LHCN-M2 (cell line): Measurements from ENCODE around the gene SH3GL2. TPM values are rescaled to one million over a fixed set of nuclear protein-coding genes. Genes with fewer than 3 reads are reported as not detected.

Experiments
- DNase-seq: peaks from one replicate; pipeline ENCODE4 v3.0.0-alpha.2; 2012; ENCODE audit warnings: low read depth
- total RNA-seq: library from RNA; depleted of rRNA; stranded (reverse); fragments of >200 nt; gene quantifications from 2 replicates; pipeline ENCODE4 v1.2.3, GENCODE V29; 2014

The SH3GL2 gene
- total RNA-seq, 1 experiment from 2014 or later, result not detected

DNA sequence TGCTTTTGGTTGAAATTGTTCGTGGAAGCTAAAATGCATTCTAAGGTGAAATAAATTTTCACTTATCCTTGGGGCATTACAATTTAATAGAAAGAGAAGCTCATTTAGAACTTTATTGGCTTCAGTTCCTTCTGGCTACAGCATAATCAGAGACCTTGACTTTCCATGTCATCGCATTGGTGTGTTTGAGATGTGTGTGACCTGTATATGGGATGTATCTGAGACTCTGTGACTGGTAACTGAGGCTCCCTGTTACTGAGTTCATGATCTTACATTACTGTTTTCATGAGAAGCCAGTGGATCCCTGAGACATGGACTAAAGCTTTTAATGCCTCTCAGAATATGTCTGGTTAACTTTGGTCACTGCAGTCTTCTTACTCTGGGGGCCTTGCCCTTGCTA lies 32.5 kb downstream of the SH3GL2 start:
- DNase-seq, result no peak

GRCh38 chr9:17611917-17612316 lies 33.1 kb downstream of the SH3GL2 start:
- DNase-seq, result no peak

DNA sequence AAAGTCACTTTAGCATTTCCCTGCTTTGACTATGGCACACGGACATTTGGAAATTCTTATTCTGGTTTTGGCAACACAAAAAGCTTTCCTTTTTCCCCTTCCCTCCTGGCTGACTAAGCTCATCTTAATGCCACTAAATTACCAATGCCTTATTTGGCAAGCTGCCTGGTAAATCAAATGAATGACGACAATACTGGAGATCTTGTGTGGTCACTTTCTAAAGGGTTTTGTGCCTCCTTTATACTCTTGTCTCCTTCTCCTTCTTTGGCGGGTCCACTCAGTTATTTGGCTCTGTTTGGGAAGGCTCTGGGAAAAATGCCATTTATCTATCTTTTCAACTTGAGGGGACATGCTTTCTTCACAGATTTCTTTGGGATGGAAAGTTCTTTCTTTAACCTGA lies 34.9 kb downstream of the SH3GL2 start:
- peak; percentile 34 for DNase-seq

GRCh38 chr9:17614250-17614649 lies 35.4 kb downstream of the SH3GL2 start:
- DNase-seq, result no peak

DNA sequence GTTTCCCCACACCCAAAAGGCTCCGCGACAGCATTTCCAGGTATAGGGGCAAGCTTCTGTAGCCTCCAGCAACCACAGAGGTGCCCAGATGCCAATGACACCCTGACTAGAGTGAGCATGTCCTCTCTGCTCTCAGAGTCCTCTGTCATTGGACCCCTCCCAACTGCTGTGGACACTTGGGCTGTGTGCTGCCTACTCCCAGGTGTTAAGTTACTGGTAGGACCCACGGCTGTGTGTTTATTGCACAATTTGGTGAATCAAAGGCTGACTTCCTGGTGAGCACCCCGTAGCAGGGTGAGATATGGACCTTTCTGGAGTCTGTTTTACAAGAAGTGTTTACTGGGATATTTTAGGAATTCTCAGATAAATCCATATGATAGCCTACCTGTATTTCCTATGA lies 36.0 kb downstream of the SH3GL2 start:
- DNase-seq, result no peak

DNA sequence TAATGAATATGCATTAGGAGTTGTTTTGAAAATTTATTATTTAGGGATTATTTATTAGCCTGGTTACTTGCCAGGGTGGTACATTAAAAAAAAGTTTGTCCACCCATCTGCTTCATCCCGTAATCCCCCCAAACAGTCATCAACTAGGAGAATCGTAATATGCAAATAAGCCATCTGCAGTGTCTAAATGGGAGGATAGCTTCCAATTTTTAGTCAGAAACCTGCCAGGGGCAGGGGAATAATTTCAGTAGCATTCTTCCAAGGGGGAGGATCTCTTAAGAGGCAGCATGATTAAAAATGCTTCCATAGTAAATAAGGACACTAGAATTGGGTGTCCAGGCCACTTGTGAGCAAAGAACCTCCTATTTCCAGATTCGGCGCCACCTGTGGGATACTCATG lies 43.3 kb downstream of the SH3GL2 start:
- no peak for DNase-seq

GRCh38 chr9:17622749-17623148 lies 43.9 kb downstream of the SH3GL2 start:
- no peak for DNase-seq

DNA sequence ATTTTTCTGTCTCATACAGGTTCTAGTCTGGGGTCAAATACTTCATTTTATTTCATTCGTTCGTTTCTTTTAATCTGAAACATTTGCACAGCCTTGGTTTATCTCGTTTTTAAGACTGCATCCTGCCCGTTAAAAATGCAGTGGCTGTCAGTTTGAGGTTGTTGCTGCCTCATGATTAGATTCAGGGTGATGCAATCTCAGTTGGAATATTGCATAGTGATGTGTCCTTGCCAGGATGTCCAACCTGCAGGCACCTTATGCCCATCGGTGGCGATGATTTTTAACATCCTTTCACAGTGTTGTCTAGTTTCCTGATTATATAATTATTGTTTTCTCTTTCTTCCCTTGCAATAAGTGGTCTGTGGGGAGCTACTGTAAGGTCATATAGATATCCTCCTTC lies 45.1 kb downstream of the SH3GL2 start:
- no peak for DNase-seq

GRCh38 chr9:17624571-17624970 lies 45.7 kb downstream of the SH3GL2 start:
- no peak for DNase-seq

GRCh38 chr9:17625644-17626388 lies 47.0 kb downstream of the SH3GL2 start:
- DNase-seq, result no peak

GRCh38 chr9:17627641-17628040 lies 48.8 kb downstream of the SH3GL2 start:
- peak; percentile 30 for DNase-seq

- DNase-seq, result no peak
These were observed 49.8 kb downstream of the SH3GL2 start for GRCh38 chr9:17628624-17629023.

DNA sequence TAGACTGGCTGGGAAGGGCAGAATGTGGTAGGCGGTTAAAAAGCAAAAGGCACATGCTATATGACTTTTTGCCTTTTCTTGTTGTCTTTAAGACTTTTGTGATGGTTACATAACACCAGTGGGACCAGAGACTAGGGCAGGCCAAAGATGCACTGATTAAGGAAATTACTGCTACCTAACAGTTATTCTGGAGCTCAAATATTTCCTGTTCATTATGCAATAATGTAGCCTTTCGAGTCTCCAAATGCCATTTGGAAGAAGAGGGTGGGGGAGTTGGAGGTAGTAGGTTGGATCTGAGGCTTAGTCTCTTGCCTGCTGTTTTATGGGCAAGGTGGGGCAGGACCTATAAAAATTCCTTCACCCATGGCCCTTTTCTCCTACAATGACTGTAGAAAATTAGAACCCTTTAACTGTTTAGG lies 51.7 kb downstream of the SH3GL2 start:
- no peak for DNase-seq

- no peak for DNase-seq
These were observed 52.5 kb downstream of the SH3GL2 start for GRCh38 chr9:17631396-17631795.

DNA sequence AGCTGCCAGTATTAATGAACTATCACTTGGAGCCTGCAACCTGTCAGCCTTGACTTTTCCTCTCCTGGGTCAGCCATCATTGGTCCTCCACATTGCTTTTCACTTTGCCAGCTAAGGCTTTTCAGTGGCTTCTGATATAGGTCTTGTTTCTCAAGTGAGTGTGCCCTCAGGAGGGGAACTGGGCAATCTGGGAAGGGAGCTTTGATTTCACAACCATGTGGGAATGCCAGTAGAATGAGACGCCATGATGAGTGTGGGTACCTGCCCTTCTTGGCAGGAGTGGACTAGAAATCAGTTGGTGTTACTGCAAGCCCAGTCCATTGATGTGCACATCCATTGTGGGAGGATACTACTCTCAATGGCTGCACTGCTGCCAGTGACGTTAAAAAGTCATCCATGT lies 54.1 kb downstream of the SH3GL2 start:
- no peak for DNase-seq

GRCh38 chr9:17635115-17635890 lies 56.4 kb downstream of the SH3GL2 start:
- DNase-seq, result no peak

DNA sequence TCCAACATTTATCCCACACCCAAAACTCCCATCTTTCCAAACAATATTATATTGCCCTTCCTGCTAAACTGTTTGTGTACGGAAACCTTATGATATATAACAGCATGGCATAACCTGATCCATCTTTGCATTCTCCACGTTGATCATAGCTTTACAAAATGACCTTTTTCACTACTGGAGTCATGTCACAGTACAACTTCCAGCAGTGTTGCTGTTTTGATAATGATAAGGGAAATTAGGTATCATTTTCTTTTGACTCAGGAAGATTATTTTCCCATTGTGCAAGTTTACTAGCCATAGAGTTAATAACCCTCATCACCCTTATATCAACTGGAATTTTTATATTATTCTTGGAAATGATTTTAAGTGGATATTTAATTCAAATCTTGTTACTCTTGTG lies 57.5 kb downstream of the SH3GL2 start:
- no peak for DNase-seq

DNA sequence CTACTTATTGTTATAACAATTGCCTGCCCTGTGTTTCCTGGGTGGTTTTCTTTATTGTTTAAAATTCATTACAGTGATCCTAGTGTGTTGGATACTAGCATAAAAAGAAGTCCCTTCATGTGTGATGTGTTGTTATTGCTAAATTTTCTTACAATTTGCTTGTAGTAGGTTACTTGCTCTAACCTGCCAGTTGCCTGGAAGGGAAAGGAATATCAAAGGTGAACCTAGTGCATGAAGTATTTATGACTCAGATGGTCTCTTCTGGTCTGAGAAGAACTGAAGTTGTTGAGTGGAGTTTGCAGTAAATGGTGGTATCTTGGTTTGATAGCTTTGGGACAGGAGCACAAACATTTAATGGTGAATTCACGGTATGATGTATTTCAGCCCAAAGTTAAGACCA lies 58.0 kb downstream of the SH3GL2 start:
- DNase-seq, result no peak

- no peak for DNase-seq
These were observed 58.4 kb downstream of the SH3GL2 start for GRCh38 chr9:17637229-17637628.

- no peak for DNase-seq
These were observed 69.7 kb downstream of the SH3GL2 start for GRCh38 chr9:17648516-17648915.

DNA sequence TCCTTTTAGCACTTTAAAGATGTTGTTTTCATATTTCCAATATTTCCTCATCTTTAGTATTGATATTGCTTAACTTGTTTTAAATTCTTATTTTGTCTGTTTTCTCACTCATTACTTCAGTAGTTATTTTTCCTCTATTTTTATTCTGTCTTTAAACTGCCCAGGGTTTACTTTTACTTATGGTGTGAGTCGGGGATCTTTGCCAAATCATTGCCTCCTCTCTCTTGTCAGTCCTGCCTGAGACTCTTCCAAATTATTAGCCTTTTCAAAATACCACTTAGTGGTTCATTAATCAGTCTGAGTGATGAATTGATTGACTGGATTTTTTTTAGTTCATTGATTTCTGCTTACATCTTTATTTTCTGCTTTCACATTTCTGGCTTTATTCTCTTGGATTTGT lies 72.9 kb downstream of the SH3GL2 start:
- no peak for DNase-seq

GRCh38 chr9:17653947-17654465 lies 75.1 kb downstream of the SH3GL2 start:
- no peak for DNase-seq

GRCh38 chr9:17656889-17657288 lies 78.0 kb downstream of the SH3GL2 start:
- no peak for DNase-seq
